IMR-90 (cell line): ENCODE results near the gene PTPRG.

ENCODE experiments used
- BHLHE40 ChIP-seq: fragments of 150-350 bp; IDR thresholded peaks from 2 replicates; pipeline ENCODE4 v1.6.1; 2016; ENCODE audit warnings: mild to moderate bottlenecking, low read depth, low read length
- FOS ChIP-seq: fragments of 150-350 bp; IDR thresholded peaks from 2 replicates; pipeline ENCODE4 v1.6.1; 2016; ENCODE audit warnings: low read depth, low read length
- RAD21 ChIP-seq: IDR thresholded peaks from 2 replicates; pipeline ENCODE4 v1.6.1; 2012; ENCODE audit warnings: low read length, improper control_type of control experiment
- RCOR1 ChIP-seq: IDR thresholded peaks from 2 replicates; pipeline ENCODE4 v1.6.1; 2012; ENCODE audit warnings: mild to moderate bottlenecking, low read length, improper control_type of control experiment; ENCODE audit not compliant: insufficient replicate concordance
- SMC3 ChIP-seq: fragments of 150-350 bp; IDR thresholded peaks from 2 replicates; pipeline ENCODE4 v1.6.1; 2016; ENCODE audit warnings: low read depth, mild to moderate bottlenecking, antibody characterized with exemption, low read length, moderate library complexity
- TF ChIP-seq, protein P1 (sequence below): conservative IDR thresholded peaks from 2 replicates; pipeline ENCODE4 v1.5.1; 2012; ENCODE audit warnings: mild to moderate bottlenecking, low read depth, low read length, improper control_type of control experiment

DNA sequence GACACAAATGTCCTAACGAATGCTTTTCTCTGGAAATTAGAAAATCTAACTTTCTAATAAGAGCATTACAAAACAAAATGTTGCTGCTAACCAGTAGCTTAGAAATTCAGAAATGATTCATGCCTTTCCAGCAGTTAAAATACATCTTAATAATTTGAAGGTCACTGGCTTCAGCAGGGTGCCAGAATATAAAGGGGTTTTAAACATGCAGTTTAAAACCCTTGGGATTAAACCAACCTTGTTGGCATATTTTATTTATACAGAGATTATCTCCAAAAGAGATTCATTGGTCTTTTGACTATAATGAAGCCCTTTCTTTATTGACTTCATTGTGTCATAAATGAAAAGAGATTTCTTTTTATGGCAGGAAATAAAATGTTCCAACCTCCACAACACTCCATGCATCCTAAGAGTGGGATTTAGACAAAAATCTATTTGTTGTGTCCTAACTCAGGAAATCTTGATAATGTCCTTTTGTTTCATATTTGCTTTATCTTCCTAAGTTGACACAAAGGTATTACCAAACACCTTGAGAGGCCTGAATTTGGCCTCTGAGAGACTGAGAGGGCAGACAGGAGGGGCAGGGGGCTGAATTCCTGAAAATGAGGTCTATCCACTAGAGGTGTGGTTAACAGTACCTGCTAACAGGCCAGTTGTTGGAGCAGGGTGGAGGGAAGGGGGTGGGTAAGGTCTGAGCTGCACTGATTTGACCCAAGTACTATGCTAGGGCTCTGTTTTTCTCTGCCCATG, 687.5 kb downstream of the PTPRG start:
- TF ChIP-seq SMC3 (no peak), FOS (no peak), RCOR1 (no peak), BHLHE40 (no peak), RAD21 (no peak)
- TF ChIP-seq, protein P1, sequence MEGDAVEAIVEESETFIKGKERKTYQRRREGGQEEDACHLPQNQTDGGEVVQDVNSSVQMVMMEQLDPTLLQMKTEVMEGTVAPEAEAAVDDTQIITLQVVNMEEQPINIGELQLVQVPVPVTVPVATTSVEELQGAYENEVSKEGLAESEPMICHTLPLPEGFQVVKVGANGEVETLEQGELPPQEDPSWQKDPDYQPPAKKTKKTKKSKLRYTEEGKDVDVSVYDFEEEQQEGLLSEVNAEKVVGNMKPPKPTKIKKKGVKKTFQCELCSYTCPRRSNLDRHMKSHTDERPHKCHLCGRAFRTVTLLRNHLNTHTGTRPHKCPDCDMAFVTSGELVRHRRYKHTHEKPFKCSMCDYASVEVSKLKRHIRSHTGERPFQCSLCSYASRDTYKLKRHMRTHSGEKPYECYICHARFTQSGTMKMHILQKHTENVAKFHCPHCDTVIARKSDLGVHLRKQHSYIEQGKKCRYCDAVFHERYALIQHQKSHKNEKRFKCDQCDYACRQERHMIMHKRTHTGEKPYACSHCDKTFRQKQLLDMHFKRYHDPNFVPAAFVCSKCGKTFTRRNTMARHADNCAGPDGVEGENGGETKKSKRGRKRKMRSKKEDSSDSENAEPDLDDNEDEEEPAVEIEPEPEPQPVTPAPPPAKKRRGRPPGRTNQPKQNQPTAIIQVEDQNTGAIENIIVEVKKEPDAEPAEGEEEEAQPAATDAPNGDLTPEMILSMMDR: no peak
